HG03108 (cell line): Measurements from ENCODE around the gene GCLC.

Experiments used
- ATAC-seq: cut with Tn5 transposase; IDR thresholded peaks from one replicate; pipeline ENCODE4 v1.9.1; 2021; ENCODE audit warnings: moderate library complexity; ENCODE audit not compliant: unreplicated experiment

The GCLC gene

DNA sequence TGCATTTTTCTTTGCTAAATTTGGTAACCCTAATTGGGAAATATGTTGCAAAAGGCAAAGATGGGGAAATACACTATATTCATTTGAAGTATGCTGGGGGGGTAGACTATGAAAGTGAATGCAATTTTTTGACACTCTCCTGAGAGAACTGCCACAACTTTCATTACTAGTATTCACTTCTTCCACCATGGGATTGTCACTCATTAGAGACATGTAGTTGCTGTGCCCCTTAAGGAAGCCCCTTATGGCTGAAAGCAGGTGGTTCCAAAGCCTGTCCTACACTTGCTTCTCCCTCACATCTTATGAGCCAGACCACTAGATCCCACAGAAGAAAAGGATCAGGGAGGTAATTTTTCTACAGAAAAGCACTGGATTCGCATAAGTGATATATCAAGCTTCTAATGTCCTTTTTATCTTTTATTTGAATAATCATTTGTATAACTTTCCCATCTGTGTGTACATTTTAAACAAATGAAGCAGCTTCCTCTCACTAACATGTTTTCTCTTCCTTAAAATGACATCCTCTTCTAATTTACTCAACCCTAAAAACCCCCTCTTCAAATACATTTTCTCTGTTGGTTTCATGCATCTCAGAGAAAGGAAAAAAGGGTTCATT is 83.8 kb downstream of the GCLC start:
- peak; percentile 51 for ATAC-seq

DNA sequence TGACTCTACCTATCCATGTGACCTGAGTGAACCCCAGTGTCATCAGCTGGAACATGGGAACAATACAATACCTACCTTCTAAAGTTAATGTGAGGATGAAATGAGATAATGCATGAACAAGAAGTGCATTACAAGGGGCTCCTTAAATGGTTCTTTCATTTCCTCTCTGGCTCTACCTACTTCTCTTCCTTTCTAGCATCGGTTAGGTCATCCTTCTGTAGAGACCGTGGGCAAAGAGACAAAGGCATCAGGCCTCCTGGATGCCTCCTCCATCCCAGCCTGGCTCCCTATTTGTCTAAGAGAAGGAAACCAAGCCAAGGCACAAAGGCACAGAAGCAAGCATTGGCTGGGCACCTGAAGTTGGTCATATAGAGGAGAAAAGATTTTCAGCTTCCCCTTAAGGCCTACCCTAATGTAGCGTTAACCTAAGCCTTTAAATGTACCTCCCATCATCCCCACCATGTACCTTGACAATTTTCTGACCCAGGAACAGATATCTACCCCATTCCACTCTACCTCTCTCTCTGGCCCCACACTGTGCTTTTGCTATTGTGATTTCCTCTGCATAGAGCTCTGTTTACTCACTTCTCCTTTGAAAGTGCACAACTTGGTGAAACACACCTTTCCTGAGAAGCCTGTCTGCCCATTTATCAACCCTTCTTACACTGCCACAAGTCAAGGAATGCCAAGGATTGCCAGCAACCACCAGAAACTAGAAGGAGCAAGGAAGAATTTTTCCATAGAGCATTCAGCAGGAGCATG is 86.6 kb downstream of the GCLC start:
- no peak for ATAC-seq

DNA sequence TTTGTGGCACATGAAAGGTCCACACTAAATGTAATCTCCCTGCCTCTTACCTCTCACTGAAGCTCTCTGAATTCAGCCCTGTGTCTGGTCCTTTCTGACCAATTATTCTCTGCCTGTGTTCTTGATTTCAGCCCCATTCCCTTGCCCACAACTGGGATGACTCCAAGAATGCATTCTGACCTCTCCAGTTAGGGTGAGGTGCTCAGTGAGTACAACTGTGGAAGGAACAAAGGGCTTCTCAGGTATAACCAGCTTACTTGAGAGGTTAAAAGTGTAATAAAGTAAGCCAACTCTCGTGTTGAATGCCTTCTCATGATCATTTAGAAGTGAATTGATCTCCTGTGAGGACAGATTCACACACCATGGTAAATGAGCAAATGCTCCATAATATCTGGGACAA is 88.1 kb downstream of the GCLC start:
- no peak for ATAC-seq

DNA sequence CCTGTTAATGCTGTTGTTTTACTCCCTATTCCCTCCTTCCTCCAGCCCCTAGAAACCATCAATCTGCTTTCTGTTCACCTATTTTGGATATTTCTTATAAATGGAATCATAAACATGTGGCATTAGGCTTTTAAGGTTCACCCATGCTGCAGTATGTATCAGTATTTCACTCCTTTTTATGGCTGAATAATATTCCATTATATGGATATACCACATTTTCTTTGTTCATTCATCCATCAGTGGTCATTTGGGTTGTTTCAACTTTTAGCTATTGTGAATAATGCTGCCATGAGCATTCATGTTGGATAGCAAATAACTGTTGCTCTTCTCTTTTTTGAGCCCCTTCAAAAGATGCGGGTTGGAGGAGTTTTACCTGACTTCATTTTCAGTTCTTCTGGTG is 89.2 kb downstream of the GCLC start:
- ATAC-seq = no peak

DNA sequence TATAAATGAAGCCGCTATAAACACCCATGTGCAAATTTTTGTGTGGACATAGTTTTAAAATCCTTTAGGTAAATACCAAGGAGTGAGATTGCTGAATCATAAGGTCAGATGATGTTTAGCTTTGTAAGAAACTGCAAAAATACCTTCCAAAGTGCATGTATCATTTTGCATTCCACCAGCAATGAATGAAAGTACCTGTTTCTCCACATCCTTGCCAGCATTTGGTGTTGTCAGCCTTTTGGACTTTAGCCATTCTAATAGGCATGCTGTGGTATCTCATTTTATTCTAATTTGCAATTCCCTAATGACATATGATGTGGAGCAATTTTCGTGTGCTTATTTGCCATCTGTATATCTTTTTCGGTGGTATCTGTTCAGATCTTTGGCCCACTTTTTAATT is 93.7 kb downstream of the GCLC start:
- no peak for ATAC-seq

DNA sequence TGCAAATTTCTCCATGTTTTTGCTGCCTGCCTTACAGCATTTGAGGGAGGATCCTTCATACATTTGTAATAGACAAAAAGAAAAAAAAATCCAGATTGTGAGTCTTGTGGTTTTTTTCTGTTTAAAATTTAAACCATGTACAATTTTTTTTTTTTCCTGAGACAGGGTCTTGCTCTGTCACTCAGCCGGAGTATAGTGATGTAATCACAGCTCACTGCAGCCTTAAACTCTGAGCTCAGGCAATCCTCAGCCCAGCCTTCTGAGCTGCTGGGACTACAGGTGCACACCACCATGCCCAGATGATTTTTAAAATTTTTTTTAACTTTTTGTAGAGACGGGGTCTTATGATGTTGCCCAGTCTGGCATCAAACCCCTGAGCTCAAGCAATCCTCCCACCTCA is 97.0 kb downstream of the GCLC start:
- ATAC-seq = no peak
